Measurements from ENCODE around the gene PHLPP2.

PHLPP2 gene

DNA sequence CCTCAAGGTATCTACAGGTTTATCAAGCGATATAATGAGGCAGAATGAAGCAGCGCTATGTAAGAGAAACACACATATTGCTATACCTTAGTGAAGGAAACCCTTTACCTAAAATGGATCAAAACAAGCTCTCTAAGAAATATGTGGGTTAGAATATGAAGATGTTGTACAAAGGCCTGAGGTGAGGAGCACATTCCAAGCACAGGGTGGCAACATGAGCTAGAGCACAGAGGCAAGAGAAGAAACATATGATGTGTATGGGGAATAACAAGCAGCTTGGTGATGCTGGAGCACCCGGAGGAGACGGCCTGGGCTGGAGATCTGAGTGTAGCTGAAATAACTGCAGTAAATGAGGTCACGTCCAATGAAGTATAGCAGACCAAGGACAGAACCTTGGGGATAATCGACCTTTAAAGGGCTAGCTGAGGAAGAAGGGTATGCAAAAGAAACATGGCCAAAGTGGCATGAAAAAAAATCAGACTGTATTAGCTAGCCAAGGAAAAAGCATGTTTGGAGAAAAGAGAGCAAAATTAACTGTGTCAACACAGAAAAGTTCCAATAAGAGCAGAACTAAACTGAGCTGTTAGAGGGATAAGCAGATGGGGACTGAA lies 54.5 kb downstream of the PHLPP2 start:
- no peak for DNase-seq

DNA sequence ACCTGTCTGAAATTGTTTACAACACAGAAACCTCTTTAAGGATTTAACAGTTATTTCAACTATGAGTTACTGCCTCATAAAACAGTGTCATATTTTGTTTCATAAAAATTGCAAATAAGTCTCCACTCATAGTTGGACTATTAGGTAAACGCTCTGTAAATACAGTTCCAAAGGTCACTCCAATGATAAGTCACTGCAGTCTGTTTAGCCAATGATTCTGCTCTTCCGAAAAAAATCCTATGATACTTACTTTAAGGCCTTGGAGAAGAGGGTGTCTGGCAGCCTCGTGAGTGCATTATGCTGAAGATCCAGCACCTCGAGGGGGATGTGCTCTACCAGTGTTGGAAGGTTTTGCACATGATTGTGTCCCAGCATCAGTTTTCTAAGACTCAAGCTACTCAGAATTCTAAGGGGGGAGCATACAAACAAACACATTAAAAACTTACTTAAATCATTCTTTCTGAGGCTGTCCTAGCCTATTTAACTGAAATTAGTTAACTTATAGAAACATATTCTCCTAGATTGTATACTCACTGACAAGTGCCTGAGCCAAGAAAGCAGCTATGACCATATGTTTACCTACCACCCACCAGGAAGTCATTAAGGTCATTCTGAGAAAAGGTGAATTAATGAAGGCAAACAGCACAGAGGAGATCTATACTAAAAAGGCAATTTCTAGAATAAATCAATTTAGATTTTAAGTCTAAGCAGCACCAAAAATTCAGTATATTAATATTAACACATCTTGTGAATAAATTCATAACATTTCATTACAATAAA lies 57.4 kb downstream of the PHLPP2 start:
- no peak for DNase-seq

DNA sequence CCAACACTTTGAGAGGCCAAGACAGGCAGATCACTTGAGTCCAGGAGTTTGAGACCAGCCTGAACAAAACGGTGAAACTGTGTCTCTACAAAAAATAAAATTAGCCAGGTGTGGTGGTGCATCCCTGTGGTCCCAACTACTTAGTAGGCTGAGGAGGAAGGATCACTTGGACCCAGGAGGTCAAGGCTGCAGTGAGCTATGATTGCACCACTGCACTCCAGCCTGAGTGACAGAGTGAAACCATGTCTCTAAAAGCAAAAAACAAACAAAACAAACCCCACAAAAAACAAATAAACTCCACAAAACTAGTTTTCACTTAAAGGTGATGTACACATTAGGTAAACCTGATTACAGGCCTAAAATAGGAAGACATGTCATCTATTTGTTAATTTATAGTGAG lies 58.2 kb downstream of the PHLPP2 start:
- DNase-seq = no peak

DNA sequence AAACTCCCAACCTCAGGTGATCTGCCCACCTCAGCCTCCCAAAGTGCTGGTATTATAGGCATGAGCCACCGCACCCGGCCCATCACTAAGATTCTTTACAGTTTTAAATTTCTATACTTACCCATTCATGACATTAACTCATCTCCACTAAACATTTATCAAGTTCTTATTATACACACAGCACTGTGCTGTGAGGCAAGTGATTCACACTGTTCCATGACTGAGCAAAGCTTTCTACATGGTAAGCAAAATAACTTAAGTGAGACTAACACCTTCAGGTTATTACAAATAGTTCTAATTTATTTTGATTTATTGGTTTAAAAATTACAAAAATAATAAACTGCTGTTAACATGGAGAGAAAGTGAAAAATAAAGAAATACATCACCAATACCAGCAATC lies 65.0 kb downstream of the PHLPP2 start:
- DNase-seq = no peak

DNA sequence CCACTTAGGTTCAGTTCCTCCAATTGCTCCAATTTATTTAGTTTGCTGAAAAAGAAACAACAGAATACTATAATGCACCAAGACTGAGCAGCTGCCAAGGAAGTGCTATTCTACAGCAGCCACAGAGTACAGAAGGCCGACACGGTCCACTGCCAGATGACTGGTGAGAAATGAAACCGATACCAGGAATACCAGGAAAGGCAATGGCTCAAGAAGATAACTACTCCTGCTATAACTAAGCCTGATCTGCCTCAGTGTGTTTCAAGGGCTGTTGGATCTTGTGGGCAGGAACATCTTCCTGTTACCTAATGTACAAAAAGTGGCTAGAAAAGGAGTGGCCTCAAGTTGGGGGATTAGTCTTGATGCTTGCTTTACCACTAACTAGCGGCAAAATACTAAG lies 65.7 kb downstream of the PHLPP2 start:
- no peak for DNase-seq

DNA sequence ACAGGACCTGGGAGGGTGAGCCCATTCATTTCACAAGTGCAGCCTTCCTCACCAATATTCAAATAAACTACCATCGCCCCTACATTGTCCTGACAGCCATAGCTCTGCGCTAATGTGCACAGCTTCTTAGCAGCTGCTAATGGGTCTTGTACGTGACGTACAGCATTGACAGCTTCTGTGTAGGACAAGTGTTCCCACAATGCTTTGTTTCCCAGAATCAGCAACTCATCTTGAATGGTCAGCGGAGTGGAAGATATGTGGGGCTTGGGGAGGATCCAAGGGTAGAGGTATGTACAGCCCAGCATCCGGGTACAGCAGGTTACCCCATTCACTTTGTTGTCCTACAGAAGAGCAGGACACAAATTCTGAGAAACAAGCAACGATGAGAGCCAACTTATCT lies 74.8 kb downstream of the PHLPP2 start:
- no peak for DNase-seq

DNA sequence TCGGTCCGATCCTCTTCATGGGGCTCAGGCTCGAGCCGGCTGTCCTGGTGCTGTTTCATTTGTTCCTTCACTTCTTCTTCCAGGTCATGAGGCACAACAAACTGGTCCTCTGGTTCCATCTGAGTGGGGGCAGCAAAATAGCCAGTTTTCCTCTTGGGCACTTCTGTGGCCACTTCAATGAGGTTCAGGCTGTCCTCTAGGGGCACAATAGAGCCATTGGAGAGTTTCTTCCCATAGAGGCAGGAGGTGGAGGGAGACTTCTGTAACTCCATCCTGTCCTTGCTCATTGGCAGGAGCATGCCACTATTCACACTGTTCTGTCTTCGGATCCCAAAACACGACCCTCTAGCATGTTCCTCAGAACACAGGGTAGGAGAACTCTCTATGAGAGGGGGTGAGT lies 75.6 kb downstream of the PHLPP2 start:
- no peak for DNase-seq

DNA sequence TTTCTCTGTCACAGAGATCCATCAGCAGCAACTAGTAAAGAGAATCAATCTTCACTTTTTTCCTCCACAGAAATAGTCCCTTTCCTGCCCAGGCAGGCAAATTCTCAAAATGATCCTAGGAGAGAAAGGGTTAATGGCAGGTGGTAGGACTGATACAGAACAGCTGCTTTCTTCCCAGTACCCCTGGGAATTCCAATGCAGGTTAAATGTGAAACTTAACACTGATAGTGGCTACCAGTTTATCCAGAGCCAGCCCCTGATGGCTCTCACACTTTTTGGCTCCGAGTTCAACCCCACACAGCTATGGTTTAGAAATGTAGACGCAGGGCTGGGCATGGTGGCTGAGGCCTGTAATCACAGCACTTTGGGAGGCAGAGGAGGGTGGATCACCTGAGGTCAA lies 76.3 kb downstream of the PHLPP2 start:
- no peak for DNase-seq

DNA sequence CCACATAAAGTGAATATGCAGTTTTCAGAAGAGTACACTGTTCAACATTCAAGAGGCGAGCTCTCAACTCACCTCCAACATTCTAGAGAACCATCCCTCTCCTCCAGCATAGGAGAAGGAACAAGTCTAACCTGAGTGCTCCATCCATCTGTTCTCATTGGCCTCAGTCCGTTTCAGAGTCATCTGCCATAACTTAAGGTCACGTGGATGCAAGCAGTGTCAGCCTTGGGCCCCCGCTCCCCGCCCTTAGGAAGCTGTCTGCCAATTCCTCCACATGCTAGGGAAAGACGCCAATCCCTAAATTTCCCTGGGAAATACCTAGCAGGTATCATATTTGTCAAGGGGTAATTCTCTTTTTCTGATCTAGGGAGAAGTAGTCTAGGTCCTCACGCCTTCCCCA lies 77.1 kb downstream of the PHLPP2 start:
- no peak for DNase-seq

DNA sequence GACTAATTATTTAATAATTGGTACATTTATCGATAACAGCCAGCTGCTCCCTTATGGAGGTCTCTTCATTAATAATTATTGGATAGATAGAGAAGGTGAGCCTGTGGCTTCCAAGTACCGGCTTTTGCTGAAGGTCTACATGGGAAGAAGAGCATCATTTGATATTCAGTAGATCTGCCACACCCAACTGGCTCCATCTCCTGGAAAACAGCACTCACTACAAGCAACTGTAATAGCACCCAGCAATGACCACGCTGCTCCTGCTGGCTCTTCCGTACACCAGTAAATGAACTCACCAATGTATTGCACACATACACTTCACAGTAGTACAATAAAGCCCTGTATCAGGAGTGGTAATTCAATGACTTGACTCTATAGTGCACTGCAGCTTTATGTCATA lies 79.1 kb downstream of the PHLPP2 start:
- DNase-seq = no peak

DNA sequence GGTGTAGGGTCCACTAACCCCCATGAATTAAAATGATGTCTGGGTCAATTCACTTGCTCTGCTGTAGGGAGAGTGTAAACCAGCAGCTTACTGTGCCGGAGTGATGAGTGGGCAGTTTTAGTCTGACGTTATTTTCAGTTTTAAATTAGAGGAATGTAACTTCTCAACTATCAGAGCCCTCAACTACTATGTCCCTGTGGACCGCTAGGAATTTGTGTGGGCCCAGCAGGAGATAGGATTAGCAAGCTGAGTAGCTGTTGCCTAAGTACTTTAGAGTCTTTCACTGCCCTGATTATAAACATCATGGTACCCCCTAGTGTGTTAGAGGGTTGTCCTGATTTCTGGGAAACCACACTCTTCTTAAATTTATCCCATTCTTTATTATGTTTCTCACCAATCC lies 87.1 kb downstream of the PHLPP2 start:
- DNase-seq = no peak

DNA sequence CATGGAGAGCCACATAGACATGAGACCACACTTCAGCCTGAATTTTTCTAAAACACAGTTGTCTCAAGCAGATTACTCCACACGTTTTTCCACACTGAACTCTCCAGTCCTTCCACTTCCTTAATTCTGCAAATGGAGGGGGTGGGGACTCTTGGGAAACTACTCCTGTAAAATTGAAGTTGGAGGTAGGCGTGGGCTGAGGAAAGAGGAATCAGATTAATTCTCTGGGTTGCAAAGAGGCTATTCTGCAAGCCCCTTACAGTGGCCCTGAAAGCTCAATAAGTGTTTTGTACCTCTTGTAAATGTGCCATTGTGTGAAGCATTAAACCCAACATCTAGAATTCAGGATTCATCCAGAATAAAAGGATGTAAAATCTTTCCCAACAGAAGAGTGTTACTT lies 88.9 kb downstream of the PHLPP2 start:
- no peak for DNase-seq

DNA sequence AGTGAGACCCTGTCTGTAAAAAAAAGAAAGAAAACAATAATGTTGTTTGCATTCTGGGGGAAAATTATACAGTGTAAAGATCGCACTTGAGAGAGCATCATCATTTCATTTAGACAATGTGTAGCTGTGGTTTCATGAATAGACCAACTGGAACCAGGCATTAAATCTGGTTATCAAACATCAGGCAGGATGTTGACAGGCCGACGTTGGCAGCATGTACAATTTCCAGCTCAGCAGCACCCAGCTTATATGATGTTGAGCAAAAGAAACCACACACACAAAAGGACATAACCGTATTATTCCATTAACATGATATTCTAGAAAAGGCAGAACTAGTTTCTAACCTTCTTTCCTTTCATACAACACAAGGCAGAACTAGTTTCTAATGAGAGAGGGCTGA lies 92.7 kb downstream of the PHLPP2 start:
- DNase-seq = no peak

DNA sequence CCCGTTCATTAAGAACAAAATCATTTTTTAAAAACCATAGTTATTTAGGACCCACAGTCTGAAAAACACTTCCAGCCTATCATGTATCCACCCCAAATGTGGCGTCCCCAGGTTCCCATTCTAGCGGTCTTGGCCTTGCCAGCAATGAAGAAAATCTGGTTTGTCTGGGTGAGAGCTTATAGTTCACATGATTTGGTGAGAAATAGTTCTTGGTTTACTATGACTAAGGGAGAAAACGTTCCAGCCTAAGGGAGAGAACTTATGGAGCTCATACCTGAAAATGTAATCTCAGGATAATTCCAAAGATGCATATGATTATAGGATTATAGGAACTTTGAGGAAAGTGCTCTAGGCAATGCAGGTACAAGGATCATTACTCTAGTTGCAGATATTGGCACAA lies 93.7 kb downstream of the PHLPP2 start:
- DNase-seq = no peak

DNA sequence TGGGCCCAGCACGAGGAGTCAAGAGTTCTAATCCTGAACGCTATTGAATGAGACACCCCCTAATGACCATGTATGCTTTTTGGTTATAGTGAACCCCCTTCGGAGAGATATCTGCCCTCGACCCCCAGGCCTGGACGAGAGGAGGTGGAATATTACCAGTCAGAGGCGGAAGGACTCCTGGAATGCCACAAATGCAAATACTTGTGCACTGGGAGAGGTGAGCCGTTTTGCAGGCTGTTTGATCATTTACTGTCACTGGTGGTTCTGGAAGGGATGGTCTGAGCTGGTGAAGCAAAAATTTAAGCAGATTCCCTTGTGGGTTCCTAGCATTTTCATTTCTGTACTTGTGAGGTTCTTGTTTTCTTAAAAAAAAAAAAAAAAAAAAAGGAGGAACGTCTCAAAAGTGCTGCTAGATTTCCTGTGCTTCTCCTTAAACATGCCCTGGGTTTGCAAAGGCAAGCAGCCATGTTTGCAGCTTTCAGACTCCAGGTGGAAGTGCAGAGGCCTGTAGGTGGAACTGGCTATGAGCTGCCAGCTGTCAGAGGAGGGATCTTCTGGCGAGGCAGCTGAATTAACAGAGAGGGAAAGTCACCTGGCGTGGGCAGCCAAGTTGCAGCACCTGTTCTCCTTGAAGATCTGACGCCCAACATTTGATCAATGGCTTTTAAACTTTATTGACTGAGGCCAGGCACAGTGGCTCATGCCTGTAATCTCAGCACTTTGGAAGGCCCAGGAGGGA lies 95.1 kb downstream of the PHLPP2 start:
- no peak for DNase-seq

DNA sequence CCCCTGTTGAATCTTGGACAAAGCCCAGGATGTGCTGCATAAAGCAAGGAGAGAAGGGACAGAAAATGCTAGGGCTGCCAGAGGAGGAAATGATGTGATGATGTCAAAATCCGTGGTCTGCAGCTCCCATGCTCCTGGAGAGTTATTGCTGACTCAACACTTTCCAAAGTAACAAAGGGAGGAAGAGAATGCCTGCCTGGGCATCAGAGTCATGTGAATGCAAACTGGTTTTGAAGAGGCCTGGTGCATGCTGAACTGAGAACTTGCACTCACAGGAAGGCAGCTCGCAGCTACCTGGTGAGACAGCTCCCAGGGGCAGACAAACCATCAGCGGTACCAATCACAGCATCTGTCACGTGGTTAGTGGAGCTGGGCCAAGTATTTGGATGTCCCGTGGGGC lies 95.7 kb downstream of the PHLPP2 start:
- no peak for DNase-seq

DNA sequence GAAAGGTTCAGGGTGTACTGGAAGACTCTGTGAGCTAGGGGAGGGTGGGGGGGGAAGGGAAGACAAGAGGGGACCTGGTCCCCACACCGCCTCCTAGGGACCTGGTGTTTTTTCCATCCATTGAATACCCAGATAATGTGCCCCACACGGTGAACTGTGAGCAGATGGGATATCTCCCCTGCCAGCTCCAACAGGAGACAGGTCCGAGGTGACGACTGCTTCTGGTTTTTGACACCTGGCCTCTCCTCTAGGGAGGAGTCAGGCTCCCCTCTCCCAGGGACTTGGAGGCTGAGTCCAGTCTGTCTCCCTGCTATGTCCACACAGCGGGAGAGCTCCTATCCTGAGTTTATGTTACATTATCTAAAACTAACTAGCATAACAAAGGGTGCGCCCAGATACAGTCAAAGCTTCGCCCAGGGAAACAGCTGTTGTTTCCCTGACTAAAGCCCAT lies 96.7 kb downstream of the PHLPP2 start:
- no peak for DNase-seq

DNA sequence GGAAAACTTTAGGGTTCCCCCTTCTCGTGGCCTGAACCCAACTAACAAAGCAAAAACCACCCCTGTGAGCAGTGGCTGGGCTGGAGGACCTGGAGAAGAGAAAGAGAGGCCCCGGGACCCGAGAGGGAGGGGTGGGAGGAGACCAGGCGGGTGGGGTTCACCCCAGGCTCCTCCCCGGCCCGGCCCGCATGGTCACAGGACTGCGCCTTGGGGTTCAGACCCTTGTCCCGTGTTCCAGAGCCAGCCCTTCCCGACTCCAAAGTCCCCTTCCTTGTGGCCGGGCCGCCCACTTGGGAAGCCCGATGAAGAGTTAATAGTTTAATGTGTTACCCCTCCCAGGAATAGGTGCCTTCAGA lies 97.7 kb downstream of the PHLPP2 start:
- DNase-seq = no peak

DNA sequence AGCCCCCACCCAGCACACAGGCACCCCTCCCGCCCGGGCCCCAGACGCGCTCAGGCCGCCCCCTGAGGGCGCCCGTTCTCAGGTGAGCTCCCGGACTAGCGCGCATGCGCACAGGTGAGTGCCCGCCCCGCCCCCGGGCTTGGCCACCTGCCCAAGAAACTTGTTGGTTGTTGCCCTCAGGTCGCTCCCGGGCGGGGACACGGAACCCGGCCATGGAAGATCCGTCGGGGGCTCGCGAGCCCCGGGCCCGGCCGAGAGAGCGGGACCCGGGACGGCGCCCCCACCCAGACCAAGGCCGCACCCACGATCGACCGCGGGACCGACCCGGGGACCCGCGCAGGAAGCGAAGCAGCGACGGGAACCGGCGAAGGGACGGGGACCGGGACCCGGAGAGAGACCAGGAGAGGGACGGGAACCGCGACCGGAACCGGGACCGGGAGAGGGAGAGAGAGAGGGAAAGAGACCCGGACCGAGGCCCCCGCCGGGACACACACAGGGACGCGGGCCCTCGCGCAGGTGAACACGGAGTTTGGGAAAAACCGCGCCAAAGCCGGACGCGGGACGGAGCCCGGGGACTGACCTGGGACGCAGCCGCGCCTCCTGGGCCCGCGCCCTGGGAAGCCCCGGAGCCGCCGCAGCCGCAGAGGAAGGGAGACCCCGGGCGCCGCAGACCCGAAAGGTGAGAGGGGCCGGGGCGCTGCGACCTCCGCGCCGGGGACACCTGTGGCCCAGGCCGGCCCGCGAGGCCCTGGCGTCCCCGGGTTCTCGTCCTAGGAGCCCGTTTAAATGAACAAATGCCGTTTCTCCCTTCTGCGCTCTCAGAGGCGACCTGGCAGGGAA lies 98.3 kb downstream of the PHLPP2 start, which contains the start of gene MARVELD3:
Gene MARVELD3, plus strand, starts transcription at position 167 of the 840 bp plus-strand sequence. Its CDS starts 46 bp downstream, at position 213.
- no peak for DNase-seq

DNA sequence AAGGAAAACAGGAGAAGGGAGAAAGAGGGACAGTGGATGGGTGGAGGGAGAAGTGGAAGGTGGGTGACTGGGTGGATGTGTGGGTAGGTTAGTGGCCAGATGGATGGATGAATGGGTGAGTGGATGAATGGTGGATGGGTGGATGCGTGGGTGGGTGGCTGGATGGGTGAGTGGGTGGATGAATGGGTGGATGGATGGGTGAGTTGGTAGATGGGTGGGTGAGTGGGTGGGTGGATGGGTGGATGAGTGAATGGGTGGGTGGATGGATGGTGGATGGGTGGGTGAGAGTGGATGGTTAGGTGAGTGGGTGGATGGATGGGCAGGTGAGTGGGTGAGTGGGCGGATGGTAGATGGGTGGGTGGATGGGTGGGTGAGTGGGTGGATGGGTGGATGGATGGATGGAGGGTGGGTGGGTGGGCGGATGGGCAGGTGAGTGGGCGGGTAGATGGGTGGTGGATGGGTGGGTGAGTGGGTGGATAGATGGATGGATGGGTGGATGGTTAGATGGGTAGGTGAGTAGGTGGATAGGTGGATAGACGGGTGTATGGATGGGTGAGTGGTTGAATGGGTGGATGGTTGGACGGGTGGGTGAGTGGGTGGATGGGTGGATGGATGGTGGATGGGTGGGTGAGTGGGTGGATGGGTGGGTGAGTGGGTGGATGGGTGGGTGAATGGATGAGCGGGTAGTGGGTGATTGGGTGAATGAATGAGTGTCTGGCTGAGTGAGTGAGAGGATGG lies 99.2 kb downstream of the PHLPP2 start:
- no peak for DNase-seq

DNA sequence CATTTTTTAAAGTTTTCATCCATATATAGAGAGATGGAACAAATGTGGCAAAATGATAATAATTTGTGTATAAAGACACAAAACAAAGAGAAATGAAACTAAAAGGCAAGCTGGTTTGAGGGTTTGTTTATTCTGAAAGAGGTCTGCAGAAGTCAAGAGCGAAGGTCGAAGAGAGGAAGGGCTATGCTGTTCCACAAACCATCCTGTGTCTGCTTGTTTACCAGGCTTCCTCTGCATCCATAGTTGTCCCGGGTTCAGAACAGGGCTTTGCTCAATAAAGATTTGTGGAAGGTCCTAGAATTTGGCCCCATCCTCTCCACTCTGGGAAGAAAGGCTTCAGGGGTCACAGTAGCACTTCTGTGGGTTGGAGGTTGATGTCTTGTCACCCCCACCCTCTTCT lies 100.9 kb downstream of the PHLPP2 start:
- DNase-seq = no peak

DNA sequence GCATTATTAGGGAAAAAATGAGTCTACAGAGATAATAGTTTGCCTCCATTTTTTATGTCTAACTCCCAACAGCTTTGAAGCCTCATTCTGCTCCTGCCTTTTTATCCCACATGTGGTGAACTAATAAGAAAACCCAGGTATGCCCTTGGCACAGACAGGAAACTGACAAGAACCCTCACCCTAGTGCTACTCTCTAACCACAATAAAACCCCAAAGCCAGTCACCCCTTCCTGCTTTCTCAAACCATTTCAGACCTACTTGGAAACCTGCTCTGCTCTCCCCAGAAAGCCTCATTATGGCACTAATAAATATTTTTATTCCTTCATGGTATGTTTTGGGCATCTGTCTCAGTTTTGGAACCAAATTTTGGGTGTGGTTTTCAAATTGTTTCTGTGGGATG lies 102.4 kb downstream of the PHLPP2 start:
- no peak for DNase-seq
